MM.1S (cell line): ENCODE measurements around the gene TSPAN19.

Experiments
- DNase-seq: peaks from one replicate; pipeline ENCODE4 v3.0.0-alpha.2; 2015
- H2AFZ ChIP-seq: fragments of 300-600 bp; sonication (generic); 2 replicates; pipeline ENCODE4 v1.6.0; 2016; ENCODE audit warnings: antibody characterized with exemption, low read length
- H3F3A ChIP-seq: fragments of 300-600 bp; sonication (generic); 2 replicates; pipeline ENCODE4 v1.6.1; 2016; ENCODE audit warnings: mild to moderate bottlenecking, antibody characterized with exemption, low read length, moderate library complexity, mixed read lengths; ENCODE audit not compliant: insufficient read depth
- H3K27ac ChIP-seq: fragments of 300-600 bp; sonication (generic); 2 replicates; pipeline ENCODE4 v1.5.1; 2016; ENCODE audit warnings: mild to moderate bottlenecking, low read length
- H3K27me3 ChIP-seq: fragments of 300-600 bp; sonication (generic); replicated peaks from 2 replicates; pipeline ENCODE4 v1.6.0; 2016; ENCODE audit warnings: low read length; ENCODE audit not compliant: insufficient read depth
- H3K36me3 ChIP-seq: fragments of 300-600 bp; sonication (generic); replicated peaks from 2 replicates; pipeline ENCODE4 v1.6.1; 2016; ENCODE audit warnings: mild to moderate bottlenecking, low read length, mixed read lengths; ENCODE audit not compliant: insufficient read depth
- H3K4me1 ChIP-seq: fragments of 300-600 bp; sonication (generic); 2 replicates; pipeline ENCODE4 v1.6.1; 2016; ENCODE audit warnings: low read length, mixed read lengths
- H3K4me2 ChIP-seq: fragments of 300-600 bp; sonication (generic); 2 replicates; pipeline ENCODE4 v1.6.0; 2016; ENCODE audit warnings: low read depth, low read length
- H3K4me3 ChIP-seq: fragments of 300-600 bp; sonication (generic); 2 replicates; pipeline ENCODE4 v1.5.1; 2016; ENCODE audit warnings: low read length, mixed read lengths
- H3K79me2 ChIP-seq: fragments of 300-600 bp; sonication (generic); 2 replicates; pipeline ENCODE4 v1.6.1; 2016; ENCODE audit warnings: mixed run types, low read length, mixed read lengths
- H3K9ac ChIP-seq: fragments of 300-600 bp; sonication (generic); 2 replicates; pipeline ENCODE4 v1.6.1; 2016; ENCODE audit warnings: low read length, mixed read lengths
- H3K9me2 ChIP-seq: fragments of 300-600 bp; sonication (generic); replicated peaks from 2 replicates; pipeline ENCODE4 v1.6.1; 2016; ENCODE audit warnings: mild to moderate bottlenecking, low read length, mixed read lengths; ENCODE audit not compliant: insufficient read depth
- H3K9me3 ChIP-seq: fragments of 300-600 bp; sonication (generic); replicated peaks from 2 replicates; pipeline ENCODE4 v1.6.1; 2016; ENCODE audit warnings: mild to moderate bottlenecking, low read length, mixed read lengths; ENCODE audit not compliant: insufficient read depth
- H4K20me1 ChIP-seq: fragments of 300-600 bp; sonication (generic); 2 replicates; pipeline ENCODE4 v1.6.1; 2016; ENCODE audit warnings: mild to moderate bottlenecking, low read length, moderate library complexity, mixed read lengths; ENCODE audit not compliant: insufficient read depth
- EZH2 ChIP-seq: fragments of 300-600 bp; sonication (generic); optimal IDR thresholded peaks from 2 replicates; pipeline ENCODE3; 2017; ENCODE audit warnings: low read depth, mild to moderate bottlenecking, antibody characterized with exemption, low read length, mixed read lengths
- EZH2phosphoT487 ChIP-seq: fragments of 300-600 bp; sonication (generic); IDR thresholded peaks from 2 replicates; pipeline ENCODE4 v1.6.1; 2018; ENCODE audit warnings: antibody characterized with exemption, low read length
- TF ChIP-seq, protein P1 (sequence below): fragments of 300-600 bp; sonication (generic); IDR thresholded peaks from 2 replicates; pipeline ENCODE4 v1.5.1; 2016; ENCODE audit warnings: antibody characterized with exemption, low read length, mixed read lengths

Gene TSPAN19

DNA sequence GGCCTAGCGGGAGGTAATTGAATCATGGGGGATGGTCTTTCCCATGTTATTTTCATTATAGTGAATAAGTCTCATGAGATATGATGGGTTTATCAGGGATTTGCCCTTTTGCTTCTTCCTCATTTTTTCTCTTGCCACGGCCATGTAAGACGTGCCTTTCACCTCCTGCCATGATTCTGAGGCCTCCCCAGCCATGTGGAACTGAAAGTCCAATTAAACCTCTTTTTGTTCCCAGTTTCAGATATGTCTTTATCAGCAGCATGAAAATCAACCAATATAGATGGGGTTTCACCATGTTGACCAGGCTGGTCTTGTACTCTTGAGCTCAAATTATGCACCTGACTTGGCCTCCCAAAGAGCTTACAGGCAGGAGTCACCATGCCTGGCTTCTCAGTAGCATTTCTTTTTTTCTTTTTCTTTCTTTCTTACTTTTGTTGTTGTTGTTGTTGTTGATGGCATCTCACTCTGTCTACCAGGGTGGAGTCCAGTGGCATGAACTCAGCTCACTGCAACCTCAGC is 33.2 kb downstream of the TSPAN19 start:
- Histone ChIP-seq H3K9me3 (no peaks in the 10 kb centered on the region), H3K4me1 (no peaks in the 10 kb centered on the region), H3F3A (no peaks in the 10 kb centered on the region), H3K36me3 (no peaks in the 10 kb centered on the region), H3K9me2 (no peaks in the 10 kb centered on the region), H2AFZ (no peak overlapping the region), H4K20me1 (no peaks in the 10 kb centered on the region), H3K4me2 (no peak overlapping the region; the same call in 1 of the 2 replicates), H3K79me2 (no peaks in the 10 kb centered on the region), H3K4me3 (no peak overlapping the region), H3K27ac (no peak overlapping the region), H3K9ac (no peak overlapping the region), H3K27me3 (no peaks in the 10 kb centered on the region)
- no peak for TF ChIP-seq EZH2
- no peak for TF ChIP-seq EZH2phosphoT487
- TF ChIP-seq, protein P1, sequence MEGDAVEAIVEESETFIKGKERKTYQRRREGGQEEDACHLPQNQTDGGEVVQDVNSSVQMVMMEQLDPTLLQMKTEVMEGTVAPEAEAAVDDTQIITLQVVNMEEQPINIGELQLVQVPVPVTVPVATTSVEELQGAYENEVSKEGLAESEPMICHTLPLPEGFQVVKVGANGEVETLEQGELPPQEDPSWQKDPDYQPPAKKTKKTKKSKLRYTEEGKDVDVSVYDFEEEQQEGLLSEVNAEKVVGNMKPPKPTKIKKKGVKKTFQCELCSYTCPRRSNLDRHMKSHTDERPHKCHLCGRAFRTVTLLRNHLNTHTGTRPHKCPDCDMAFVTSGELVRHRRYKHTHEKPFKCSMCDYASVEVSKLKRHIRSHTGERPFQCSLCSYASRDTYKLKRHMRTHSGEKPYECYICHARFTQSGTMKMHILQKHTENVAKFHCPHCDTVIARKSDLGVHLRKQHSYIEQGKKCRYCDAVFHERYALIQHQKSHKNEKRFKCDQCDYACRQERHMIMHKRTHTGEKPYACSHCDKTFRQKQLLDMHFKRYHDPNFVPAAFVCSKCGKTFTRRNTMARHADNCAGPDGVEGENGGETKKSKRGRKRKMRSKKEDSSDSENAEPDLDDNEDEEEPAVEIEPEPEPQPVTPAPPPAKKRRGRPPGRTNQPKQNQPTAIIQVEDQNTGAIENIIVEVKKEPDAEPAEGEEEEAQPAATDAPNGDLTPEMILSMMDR: no peak
- peak; percentile 16 for DNase-seq

GRCh38 chr12:85000729-85001128 is 35.3 kb downstream of the TSPAN19 start:
- H3K4me2 ChIP-seq: no peak overlapping the region
- H3K79me2 ChIP-seq: no peaks in the 10 kb centered on the region
- no peaks in the 10 kb centered on the region for H3K9me3 ChIP-seq
- H3F3A ChIP-seq: no peaks in the 10 kb centered on the region
- DNase-seq: no peak
- no peak overlapping the region for H3K27ac ChIP-seq
- H2AFZ ChIP-seq: no peak overlapping the region
- no peaks in the 10 kb centered on the region for H3K4me1 ChIP-seq
- TF ChIP-seq EZH2phosphoT487 (no peak), EZH2 (no peak)
- TF ChIP-seq, protein P1: no peak
- no peak overlapping the region for H3K4me3 ChIP-seq
- no peaks in the 10 kb centered on the region for H3K27me3 ChIP-seq
- H4K20me1 ChIP-seq: no peaks in the 10 kb centered on the region
- H3K9ac ChIP-seq: no peak overlapping the region
- H3K36me3 ChIP-seq: no peaks in the 10 kb centered on the region
- H3K9me2 ChIP-seq: no peaks in the 10 kb centered on the region

- Histone ChIP-seq H3K9me2 (no peaks in the 10 kb centered on the region), H2AFZ (no peak overlapping the region), H3K27ac (no peak overlapping the region), H3K27me3 (no peaks in the 10 kb centered on the region), H3K4me2 (no peak overlapping the region), H3K9me3 (no peaks in the 10 kb centered on the region), H3K4me1 (no peaks in the 10 kb centered on the region), H4K20me1 (no peaks in the 10 kb centered on the region), H3F3A (no peaks in the 10 kb centered on the region), H3K9ac (no peak overlapping the region), H3K36me3 (no peaks in the 10 kb centered on the region), H3K79me2 (no peaks in the 10 kb centered on the region), H3K4me3 (no peak overlapping the region)
- DNase-seq: no peak
- TF ChIP-seq, protein P1: no peak
- TF ChIP-seq EZH2phosphoT487 (no peak), EZH2 (no peak)
These were observed 37.7 kb downstream of the TSPAN19 start for GRCh38 chr12:84998341-84998740.
